Panc1 (cell line): ENCODE data around the gene MYBPHL. TPM values are rescaled to one million over a fixed set of nuclear protein-coding genes. Genes with fewer than 3 reads are reported as not detected.

ENCODE experiments used
- ATAC-seq: fragments of 200-7000 bp; cut with Tn5 transposase; 2 replicates; pipeline ENCODE4 v1.9.1; 2020; ENCODE audit warnings: mild to moderate bottlenecking, moderate library complexity
- BruUV-seq: library from RNA; stranded (reverse); fragments of 400-500 nt; replicated peaks from 2 replicates; lab custom pipeline; 2021; lab: Mats Ljungman, UMichigan
- CTCF ChIA-PET: fragments of 300-600 bp; sonication (Branson Sonifier 250); formaldehyde crosslinking; loops from one replicate; lab custom pipeline; 2022; ENCODE audit warnings: antibody characterized with exemption; lab: Charles Lee
- POLR2A ChIA-PET: fragments of 300-600 bp; sonication (Branson Sonifier 250); formaldehyde crosslinking; loops from one replicate; lab custom pipeline; 2022; ENCODE audit warnings: antibody characterized with exemption; lab: Charles Lee
- DNase-seq: peaks from one replicate; pipeline ENCODE4 v3.0.0-alpha.2; 2010; ENCODE audit warnings: low read depth, low spot score
- H3K27ac ChIP-seq: 2 replicates; pipeline ENCODE4 v1.5.1; 2011; ENCODE audit warnings: mild to moderate bottlenecking, low read length, inconsistent platforms
- H3K27me3 ChIP-seq: fragments of 200-500 bp; sonication (Bioruptor generic); 2 replicates; pipeline ENCODE4 v1.6.0; 2014; ENCODE audit warnings: low read length, inconsistent platforms; ENCODE audit not compliant: control insufficient read depth, insufficient read depth
- H3K36me3 ChIP-seq: fragments of 200-500 bp; sonication (Bioruptor generic); 2 replicates; pipeline ENCODE4 v1.5.1; 2014; ENCODE audit warnings: inconsistent platforms, mild to moderate bottlenecking, low read length, moderate library complexity; ENCODE audit not compliant: control insufficient read depth, insufficient read depth
- H3K4me1 ChIP-seq: 2 replicates; pipeline ENCODE4 v1.5.1; 2011; ENCODE audit warnings: inconsistent platforms, mild to moderate bottlenecking, low read length, moderate library complexity; ENCODE audit not compliant: control insufficient read depth, insufficient read depth
- H3K4me3 ChIP-seq, 2 experiments: 2 replicates each; pipeline ENCODE4 v1.5.1; 2011 to 2012; ENCODE audit warnings: low read depth in 2 of 2, low read length in 2 of 2, mild to moderate bottlenecking in 2 of 2, inconsistent platforms in 1 of 2, moderate library complexity in 1 of 2
- H3K9me3 ChIP-seq: fragments of 200-500 bp; sonication (Bioruptor generic); 2 replicates; pipeline ENCODE4 v1.5.1; 2014; ENCODE audit warnings: low read depth, mild to moderate bottlenecking, inconsistent platforms, low read length, moderate library complexity; ENCODE audit not compliant: control insufficient read depth, insufficient read depth
- POLR2AphosphoS5 ChIP-seq: IDR thresholded peaks from 2 replicates; pipeline ENCODE4 v1.6.1; 2012; ENCODE audit warnings: mild to moderate bottlenecking, low read depth, low read length, moderate library complexity
- SIN3A ChIP-seq: IDR thresholded peaks from 2 replicates; pipeline ENCODE4 v1.6.1; 2012; ENCODE audit warnings: low read depth, mild to moderate bottlenecking, low read length, moderate library complexity, borderline replicate concordance; ENCODE audit not compliant: insufficient read depth
- TCF7L2 ChIP-seq: IDR thresholded peaks from 2 replicates; pipeline ENCODE4 v1.6.1; 2011; ENCODE audit warnings: mild to moderate bottlenecking, low read depth, low read length, inconsistent platforms
- in situ Hi-C: cut with HindIII; loops from 2 replicates; pipeline ENCODE4 v1.10.0; 2016; ENCODE audit warnings: low sequenced_read_pairs, low pct_unique_long_range_greater_than_20kb
- intact Hi-C: fragments of 100-400 bp; cut with micrococcal nuclease; formaldehyde crosslinking; loops from one replicate; pipeline ENCODE4 v1.10.0; 2022; ENCODE audit not compliant: unreplicated experiment
- total RNA-seq: library from RNA; stranded (reverse); gene quantifications from one replicate; pipeline ENCODE4 v1.2.1, GENCODE V29; 2021; ENCODE audit not compliant: unreplicated experiment
- TF ChIP-seq, protein P1 (sequence below): fragments of 450-650 bp; IDR thresholded peaks from 2 replicates; pipeline ENCODE4 v1.5.1; 2017; ENCODE audit warnings: mild to moderate bottlenecking
- TF ChIP-seq, protein P2 (sequence below), 2 experiments: IDR thresholded peaks; 2 replicates each; pipeline ENCODE4 v1.6.1; 2011 to 2012; ENCODE audit warnings: low read depth in 2 of 2, control low read depth in 1 of 2, low read length in 1 of 2, mild to moderate bottlenecking in 1 of 2, moderate library complexity in 1 of 2; ENCODE audit not compliant: insufficient read depth in 1 of 2

MYBPHL gene
- total RNA-seq, 1 experiment from 2014 or later: not detected

DNA sequence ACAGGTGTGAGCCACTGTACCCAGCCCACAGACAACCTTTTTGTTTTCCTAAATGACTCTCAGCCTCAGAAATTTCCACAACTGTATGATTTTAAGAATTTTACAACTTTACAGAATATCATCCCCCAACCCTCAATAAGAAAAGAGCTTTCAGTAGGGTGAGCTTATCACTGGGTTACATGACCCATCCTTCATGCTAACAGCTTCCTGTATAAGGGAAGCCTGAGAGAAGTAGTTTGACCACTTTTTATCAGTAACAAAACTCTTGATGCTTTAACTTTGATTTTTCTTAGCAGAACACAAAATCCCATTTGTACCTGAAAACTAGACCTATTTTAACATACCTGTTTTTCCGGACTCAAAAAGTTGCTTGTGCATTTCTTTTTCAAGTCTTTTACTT, 9.7 kb upstream of the MYBPHL start:
- CTCF ChIA-PET: no interaction called here
- Histone ChIP-seq H3K36me3 (no peaks in the 10 kb centered on the region), H3K27ac (no peak overlapping the region), H3K9me3 (no peaks in the 10 kb centered on the region), H3K4me1 (no peaks in the 10 kb centered on the region), H3K4me3 (no peak overlapping the region), H3K27me3 (no peaks in the 10 kb centered on the region)
- TF ChIP-seq TCF7L2 (no peak), POLR2AphosphoS5 (no peak), SIN3A (no peak)
- TF ChIP-seq, protein P1, sequence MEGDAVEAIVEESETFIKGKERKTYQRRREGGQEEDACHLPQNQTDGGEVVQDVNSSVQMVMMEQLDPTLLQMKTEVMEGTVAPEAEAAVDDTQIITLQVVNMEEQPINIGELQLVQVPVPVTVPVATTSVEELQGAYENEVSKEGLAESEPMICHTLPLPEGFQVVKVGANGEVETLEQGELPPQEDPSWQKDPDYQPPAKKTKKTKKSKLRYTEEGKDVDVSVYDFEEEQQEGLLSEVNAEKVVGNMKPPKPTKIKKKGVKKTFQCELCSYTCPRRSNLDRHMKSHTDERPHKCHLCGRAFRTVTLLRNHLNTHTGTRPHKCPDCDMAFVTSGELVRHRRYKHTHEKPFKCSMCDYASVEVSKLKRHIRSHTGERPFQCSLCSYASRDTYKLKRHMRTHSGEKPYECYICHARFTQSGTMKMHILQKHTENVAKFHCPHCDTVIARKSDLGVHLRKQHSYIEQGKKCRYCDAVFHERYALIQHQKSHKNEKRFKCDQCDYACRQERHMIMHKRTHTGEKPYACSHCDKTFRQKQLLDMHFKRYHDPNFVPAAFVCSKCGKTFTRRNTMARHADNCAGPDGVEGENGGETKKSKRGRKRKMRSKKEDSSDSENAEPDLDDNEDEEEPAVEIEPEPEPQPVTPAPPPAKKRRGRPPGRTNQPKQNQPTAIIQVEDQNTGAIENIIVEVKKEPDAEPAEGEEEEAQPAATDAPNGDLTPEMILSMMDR: no peak
- TF ChIP-seq, protein P2, sequence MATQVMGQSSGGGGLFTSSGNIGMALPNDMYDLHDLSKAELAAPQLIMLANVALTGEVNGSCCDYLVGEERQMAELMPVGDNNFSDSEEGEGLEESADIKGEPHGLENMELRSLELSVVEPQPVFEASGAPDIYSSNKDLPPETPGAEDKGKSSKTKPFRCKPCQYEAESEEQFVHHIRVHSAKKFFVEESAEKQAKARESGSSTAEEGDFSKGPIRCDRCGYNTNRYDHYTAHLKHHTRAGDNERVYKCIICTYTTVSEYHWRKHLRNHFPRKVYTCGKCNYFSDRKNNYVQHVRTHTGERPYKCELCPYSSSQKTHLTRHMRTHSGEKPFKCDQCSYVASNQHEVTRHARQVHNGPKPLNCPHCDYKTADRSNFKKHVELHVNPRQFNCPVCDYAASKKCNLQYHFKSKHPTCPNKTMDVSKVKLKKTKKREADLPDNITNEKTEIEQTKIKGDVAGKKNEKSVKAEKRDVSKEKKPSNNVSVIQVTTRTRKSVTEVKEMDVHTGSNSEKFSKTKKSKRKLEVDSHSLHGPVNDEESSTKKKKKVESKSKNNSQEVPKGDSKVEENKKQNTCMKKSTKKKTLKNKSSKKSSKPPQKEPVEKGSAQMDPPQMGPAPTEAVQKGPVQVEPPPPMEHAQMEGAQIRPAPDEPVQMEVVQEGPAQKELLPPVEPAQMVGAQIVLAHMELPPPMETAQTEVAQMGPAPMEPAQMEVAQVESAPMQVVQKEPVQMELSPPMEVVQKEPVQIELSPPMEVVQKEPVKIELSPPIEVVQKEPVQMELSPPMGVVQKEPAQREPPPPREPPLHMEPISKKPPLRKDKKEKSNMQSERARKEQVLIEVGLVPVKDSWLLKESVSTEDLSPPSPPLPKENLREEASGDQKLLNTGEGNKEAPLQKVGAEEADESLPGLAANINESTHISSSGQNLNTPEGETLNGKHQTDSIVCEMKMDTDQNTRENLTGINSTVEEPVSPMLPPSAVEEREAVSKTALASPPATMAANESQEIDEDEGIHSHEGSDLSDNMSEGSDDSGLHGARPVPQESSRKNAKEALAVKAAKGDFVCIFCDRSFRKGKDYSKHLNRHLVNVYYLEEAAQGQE (IDR thresholded peaks at IDR 0.05; ENCODE audit: insufficient read depth in 1 of 2, low read depth in 2 of 2, low read length in 1 of 2): no peak
- intact Hi-C loops (no loop called here), in situ Hi-C loops (no loop called here)
- POLR2A ChIA-PET: no interaction called here
- no TSS peak for BruUV-seq
- no peak for DNase-seq
- no peak for ATAC-seq

DNA sequence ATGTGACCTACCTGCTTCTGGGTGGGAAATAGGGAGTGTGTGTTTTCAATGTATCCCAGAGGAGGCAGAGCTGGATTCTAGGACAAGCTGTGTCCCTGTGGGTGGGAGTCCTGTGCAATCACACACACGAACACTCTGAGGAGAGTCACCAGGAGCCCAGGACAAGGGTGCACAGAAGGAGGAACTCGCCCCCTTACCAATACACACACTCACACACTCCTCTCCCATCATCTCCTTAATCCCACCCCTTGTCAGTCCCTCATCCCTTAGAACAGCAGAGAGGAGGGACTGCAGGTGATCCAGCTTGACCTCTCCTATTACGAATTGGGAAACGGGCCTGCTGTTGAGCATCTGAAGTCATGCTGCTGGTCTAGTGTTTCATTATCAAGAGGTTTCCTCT, 8.5 kb upstream of the MYBPHL start:
- ChIA-PET CTCF (no interaction called here), POLR2A (no interaction called here)
- Histone ChIP-seq H3K27ac (no peak overlapping the region), H3K9me3 (no peaks in the 10 kb centered on the region), H3K4me1 (no peaks in the 10 kb centered on the region), H3K27me3 (no peaks in the 10 kb centered on the region), H3K36me3 (no peaks in the 10 kb centered on the region), H3K4me3 (no peak overlapping the region)
- TF ChIP-seq, protein P1: no peak
- no peak for TF ChIP-seq POLR2AphosphoS5
- no peak for TF ChIP-seq SIN3A
- no peak for TF ChIP-seq TCF7L2
- TF ChIP-seq, protein P2 (IDR thresholded peaks at IDR 0.05; ENCODE audit: insufficient read depth in 1 of 2, low read depth in 2 of 2, low read length in 1 of 2): no peak
- no TSS peak for BruUV-seq
- DNase-seq (no peak), ATAC-seq (no peak)
- intact Hi-C loops: no loop called here
- in situ Hi-C loops: no loop called here
